OCI-LY3 (cell line): ENCODE data around the gene CSTA.

Experiments used
- EZH2phosphoT487 ChIP-seq: fragments of 200-600 bp; shearing (Covaris generic); IDR thresholded peaks from 2 replicates; pipeline ENCODE4 v1.6.1; 2018; ENCODE audit warnings: antibody characterized with exemption, mixed run types, low read depth
- TF ChIP-seq, protein P1 (sequence below): fragments of 200-600, 300-600 bp; sonication (generic); IDR thresholded peaks from 2 replicates; pipeline ENCODE4 v1.5.1; 2014; ENCODE audit warnings: antibody characterized with exemption, low read length, low read depth

DNA sequence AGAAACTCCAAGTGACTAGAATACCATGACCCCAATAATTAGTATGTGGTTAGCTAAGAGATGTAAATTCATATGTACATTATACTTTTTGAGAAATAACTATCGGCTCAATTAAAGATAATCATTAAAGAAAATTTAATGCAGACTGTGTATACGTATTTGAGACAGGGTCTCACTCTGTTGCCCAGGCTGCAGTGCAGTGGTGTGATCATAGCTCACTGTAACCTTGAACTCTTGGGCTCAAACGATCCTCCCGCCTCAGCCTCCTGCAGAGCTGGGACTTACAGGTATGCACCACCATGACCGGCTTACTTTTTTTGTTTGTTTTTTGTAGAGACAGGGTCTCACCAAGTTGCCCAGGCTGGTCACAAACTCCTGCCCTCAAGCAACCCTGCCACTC is 8.7 kb upstream of the CSTA start:
- TF ChIP-seq, protein P1, sequence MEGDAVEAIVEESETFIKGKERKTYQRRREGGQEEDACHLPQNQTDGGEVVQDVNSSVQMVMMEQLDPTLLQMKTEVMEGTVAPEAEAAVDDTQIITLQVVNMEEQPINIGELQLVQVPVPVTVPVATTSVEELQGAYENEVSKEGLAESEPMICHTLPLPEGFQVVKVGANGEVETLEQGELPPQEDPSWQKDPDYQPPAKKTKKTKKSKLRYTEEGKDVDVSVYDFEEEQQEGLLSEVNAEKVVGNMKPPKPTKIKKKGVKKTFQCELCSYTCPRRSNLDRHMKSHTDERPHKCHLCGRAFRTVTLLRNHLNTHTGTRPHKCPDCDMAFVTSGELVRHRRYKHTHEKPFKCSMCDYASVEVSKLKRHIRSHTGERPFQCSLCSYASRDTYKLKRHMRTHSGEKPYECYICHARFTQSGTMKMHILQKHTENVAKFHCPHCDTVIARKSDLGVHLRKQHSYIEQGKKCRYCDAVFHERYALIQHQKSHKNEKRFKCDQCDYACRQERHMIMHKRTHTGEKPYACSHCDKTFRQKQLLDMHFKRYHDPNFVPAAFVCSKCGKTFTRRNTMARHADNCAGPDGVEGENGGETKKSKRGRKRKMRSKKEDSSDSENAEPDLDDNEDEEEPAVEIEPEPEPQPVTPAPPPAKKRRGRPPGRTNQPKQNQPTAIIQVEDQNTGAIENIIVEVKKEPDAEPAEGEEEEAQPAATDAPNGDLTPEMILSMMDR: no peak
- no peak for TF ChIP-seq EZH2phosphoT487
